Neuronal stem cell (in vitro differentiated cells): ENCODE measurements around the gene IGSF9.

Experiments
- DNase-seq: peaks from one replicate; pipeline ENCODE4 v3.0.0-alpha.2; 2013; ENCODE audit warnings: low spot score
- H2AFZ ChIP-seq: one replicate; pipeline ENCODE4 v1.6.1; 2013; ENCODE audit warnings: mild to moderate bottlenecking, low read length, inconsistent platforms
- H2AK5ac ChIP-seq: 2 replicates; pipeline ENCODE4 v1.6.1; 2013; ENCODE audit warnings: low read depth, mild to moderate bottlenecking, inconsistent platforms, low read length, moderate library complexity, mixed read lengths
- H2BK120ac ChIP-seq: 2 replicates; pipeline ENCODE4 v1.6.1; 2013; ENCODE audit warnings: low read depth, mild to moderate bottlenecking, inconsistent platforms, low read length, moderate library complexity, mixed read lengths
- H2BK12ac ChIP-seq: one replicate; pipeline ENCODE4 v1.6.1; 2013; ENCODE audit warnings: low read length, inconsistent platforms
- H2BK15ac ChIP-seq: 2 replicates; pipeline ENCODE4 v1.6.1; 2013; ENCODE audit warnings: mild to moderate bottlenecking, low read length, inconsistent platforms, mixed read lengths
- H2BK5ac ChIP-seq: one replicate; pipeline ENCODE4 v1.6.1; 2013; ENCODE audit warnings: inconsistent platforms, mild to moderate bottlenecking, low read length, moderate library complexity
- H3K14ac ChIP-seq: one replicate; pipeline ENCODE4 v1.6.1; 2013; ENCODE audit warnings: low read length, inconsistent platforms
- H3K18ac ChIP-seq: 2 replicates; pipeline ENCODE4 v1.6.1; 2013; ENCODE audit warnings: low read length, inconsistent platforms
- H3K23ac ChIP-seq: 2 replicates; pipeline ENCODE4 v1.6.1; 2013; ENCODE audit warnings: low read depth, mild to moderate bottlenecking, mixed read lengths, low read length, inconsistent platforms; ENCODE audit not compliant: poor library complexity
- H3K27ac ChIP-seq: replicated peaks from 3 replicates; pipeline ENCODE4 v1.5.1; 2013; ENCODE audit warnings: low read length, inconsistent platforms
- H3K27me3 ChIP-seq, 3 experiments: 2 replicates each; pipeline ENCODE4 v1.6.1; 2013; ENCODE audit warnings: low read length in 3 of 3, mild to moderate bottlenecking in 2 of 3, inconsistent platforms in 1 of 3, low read depth in 1 of 3, mixed read lengths in 1 of 3, moderate library complexity in 1 of 3; ENCODE audit not compliant: control insufficient read depth in 3 of 3, insufficient read depth in 3 of 3
- H3K36me3 ChIP-seq, 2 donors: replicated peaks in 1 of 2; 2 replicates each; pipeline ENCODE4 v1.6.1; 2013; ENCODE audit warnings: low read length in 2 of 2; ENCODE audit not compliant: control insufficient read depth in 2 of 2, insufficient read depth in 2 of 2
- H3K4ac ChIP-seq: 2 replicates; pipeline ENCODE4 v1.6.1; 2013; ENCODE audit warnings: inconsistent platforms, mild to moderate bottlenecking, low read length, moderate library complexity
- H3K4me1 ChIP-seq, 2 donors: 1 replicate in 1 of 2; 2 replicates in 1 of 2; pipeline ENCODE4 v1.6.1; 2013; ENCODE audit warnings: low read length in 2 of 2, low read depth in 1 of 2; ENCODE audit not compliant: control insufficient read depth in 2 of 2, insufficient read depth in 1 of 2
- H3K4me2 ChIP-seq: one replicate; pipeline ENCODE4 v1.6.1; 2013; ENCODE audit warnings: mild to moderate bottlenecking, low read length, inconsistent platforms; ENCODE audit not compliant: insufficient read depth, poor library complexity, severe bottlenecking
- H3K4me3 ChIP-seq, 2 donors: 2 replicates each; pipeline ENCODE4 v1.5.1; 2013; ENCODE audit warnings: low read length in 2 of 2, mild to moderate bottlenecking in 2 of 2, inconsistent platforms in 1 of 2, moderate library complexity in 1 of 2
- H3K79me1 ChIP-seq: one replicate; pipeline ENCODE4 v1.6.1; 2013; ENCODE audit warnings: low read depth, mild to moderate bottlenecking, inconsistent platforms, low read length, moderate library complexity
- H3K9ac ChIP-seq: one replicate; pipeline ENCODE4 v1.6.1; 2013; ENCODE audit warnings: mild to moderate bottlenecking, low read depth, low read length, inconsistent platforms; ENCODE audit not compliant: poor library complexity
- H3K9me3 ChIP-seq, 2 donors: replicated peaks in 1 of 2; 2 replicates each; pipeline versions ENCODE3 to v1.6.1; 2013; ENCODE audit warnings: low read length in 2 of 2, mild to moderate bottlenecking in 2 of 2, inconsistent platforms in 1 of 2, low read depth in 1 of 2, mixed read lengths in 1 of 2, moderate library complexity in 1 of 2; ENCODE audit not compliant: control insufficient read depth in 2 of 2, insufficient read depth in 1 of 2
- H4K8ac ChIP-seq: one replicate; pipeline ENCODE4 v1.6.1; 2013; ENCODE audit warnings: low read depth, mild to moderate bottlenecking, inconsistent platforms, low read length, moderate library complexity
- H4K91ac ChIP-seq: one replicate; pipeline ENCODE4 v1.6.1; 2013; ENCODE audit warnings: low read length, low read depth, mild to moderate bottlenecking, inconsistent platforms; ENCODE audit not compliant: poor library complexity
- WGBS, 2 donors: extraction: QIAGEN DNeasy Blood & Tissue Kit; methylation state at CpG; one replicate each; pipeline ENCODE4 v1.1.7; 2013; ENCODE audit warnings: missing lambda C conversion rate in 2 of 2, mixed read lengths in 1 of 2; ENCODE audit not compliant: insufficient read length in 2 of 2, insufficient replicate concordance in 1 of 2; ENCODE audit errors: extremely low coverage in 2 of 2; 5-methylcytosine and 5-hydroxymethylcytosine counted together

The IGSF9 gene

DNA sequence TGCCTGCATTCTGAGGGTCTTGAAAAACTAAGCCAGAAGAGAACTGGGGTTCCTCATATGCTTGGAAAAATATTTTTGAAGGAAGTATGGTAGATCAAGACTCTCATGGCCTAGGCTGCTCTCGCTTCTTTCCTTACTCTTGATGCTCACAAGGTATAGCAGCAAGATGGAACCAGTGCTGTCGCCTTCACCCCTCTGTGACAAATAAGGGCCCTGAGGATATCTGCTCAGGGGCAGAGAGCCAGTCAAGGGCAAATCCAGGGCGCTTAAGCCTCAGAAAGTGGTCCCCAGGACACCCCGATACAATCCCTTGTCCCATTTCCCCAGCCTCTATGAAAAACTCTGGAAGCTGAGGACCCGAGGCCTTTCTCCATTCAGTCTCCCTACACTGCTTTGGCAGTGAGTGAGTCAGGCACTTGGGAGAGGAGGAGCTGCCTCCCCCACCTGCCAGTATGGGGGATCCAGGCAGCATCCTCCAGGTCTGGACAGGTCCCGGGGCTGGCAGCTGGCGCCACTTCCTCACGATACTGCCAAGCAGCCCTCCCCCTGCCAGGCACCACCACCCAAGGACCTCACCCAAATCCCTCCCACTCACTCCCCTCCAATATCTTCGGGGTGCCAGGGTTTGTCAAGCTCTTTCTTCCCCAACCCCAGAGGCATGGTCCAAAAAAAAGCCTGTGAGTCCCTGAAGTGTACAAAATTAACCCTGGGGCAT is 1.3 kb downstream of the IGSF9 start:
- no peak for DNase-seq
- no CpG with 5 or more reads among the region's 9 CpGs for WGBS, 2 donors

DNA sequence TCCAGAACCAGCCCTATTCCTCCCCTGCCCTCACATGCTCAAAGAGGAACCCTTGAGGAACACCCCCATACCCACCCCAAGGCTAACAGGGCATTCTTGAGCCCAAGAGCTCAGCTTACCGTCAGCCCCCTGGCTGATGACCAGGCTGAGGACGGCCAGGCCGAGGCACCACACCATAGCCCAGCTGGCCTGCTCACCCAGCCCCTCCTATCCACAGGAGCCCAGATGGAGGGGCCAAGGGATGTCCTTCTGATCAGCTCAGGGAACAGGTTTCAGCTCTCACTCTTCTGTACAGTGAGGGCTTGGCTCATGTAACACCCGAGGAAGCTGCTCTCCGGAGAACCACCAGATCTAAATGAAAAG is 2.2 kb downstream of the IGSF9 start:
- H3K4ac ChIP-seq, result peak overlapping the region; percentile 23
- peaks cover 24 to 41% of the 10 kb centered on the region in 2 donors for H3K4me1 ChIP-seq
- H2BK12ac ChIP-seq, result peak overlapping the region; percentile 31
- H3K36me3 ChIP-seq, result peaks cover 2 to 5% of the 10 kb centered on the region in 2 donors
- H3K23ac ChIP-seq, result peak overlapping the region; percentile 49
- H2BK5ac ChIP-seq, result peak overlapping the region; percentile 62
- H4K8ac ChIP-seq, result no peak overlapping the region
- peak overlapping the region; percentile 31 for H2BK15ac ChIP-seq
- H2AK5ac ChIP-seq, result peak overlapping the region; percentile 85
- WGBS, 2 donors, result no CpG with 5 or more reads among the region's 5 CpGs
- no peak overlapping the region for H4K91ac ChIP-seq
- DNase-seq, result no peak
- H3K4me3 ChIP-seq, result no peak overlapping the region
- H3K79me1 ChIP-seq, result peaks cover 10% of the 10 kb centered on the region
- no peak overlapping the region for H3K4me2 ChIP-seq
- H3K27me3 ChIP-seq, result peaks cover 0 to 21% (median 0%) of the 10 kb centered on the region in 3 experiments
- no peak overlapping the region for H2BK120ac ChIP-seq
- H3K14ac ChIP-seq, result no peak overlapping the region
- H3K27ac ChIP-seq, result no peak overlapping the region
- no peak overlapping the region for H2AFZ ChIP-seq
- no peaks in the 10 kb centered on the region for H3K9me3 ChIP-seq
- no peak overlapping the region for H3K18ac ChIP-seq
- peak overlapping the region; percentile 24 for H3K9ac ChIP-seq

More for the DNA sequence above, 1.3 kb downstream of the IGSF9 start:
- peak overlapping the region; percentile 66 for H2AK5ac ChIP-seq
- H3K9me3 ChIP-seq, result no peaks in the 10 kb centered on the region
- peak overlapping the region; percentile 32 for H3K23ac ChIP-seq
- H3K27ac ChIP-seq, result no peak overlapping the region
- H3K4me1 ChIP-seq, result peaks cover 24 to 39% of the 10 kb centered on the region in 2 donors
- H3K4ac ChIP-seq, result no peak overlapping the region
- H3K27me3 ChIP-seq, result peaks cover 0 to 29% (median 0%) of the 10 kb centered on the region in 3 experiments
- H3K9ac ChIP-seq, result peak overlapping the region; percentile 54
- H3K4me3 ChIP-seq, result no peak overlapping the region
- H3K79me1 ChIP-seq, result peaks cover 10% of the 10 kb centered on the region
- H3K4me2 ChIP-seq, result peak overlapping the region; percentile 60
- no peak overlapping the region for H4K91ac ChIP-seq
- H4K8ac ChIP-seq, result no peak overlapping the region
- peak overlapping the region; percentile 41 for H2BK12ac ChIP-seq
- H2AFZ ChIP-seq, result no peak overlapping the region
- H3K14ac ChIP-seq, result no peak overlapping the region
- no peak overlapping the region for H2BK5ac ChIP-seq
- peak overlapping the region; percentile 33 for H2BK120ac ChIP-seq
- peaks cover 0 to 5% of the 10 kb centered on the region in 2 donors for H3K36me3 ChIP-seq
- peak overlapping the region; percentile 88 for H3K18ac ChIP-seq
- H2BK15ac ChIP-seq, result peak overlapping the region; percentile 49

DNA sequence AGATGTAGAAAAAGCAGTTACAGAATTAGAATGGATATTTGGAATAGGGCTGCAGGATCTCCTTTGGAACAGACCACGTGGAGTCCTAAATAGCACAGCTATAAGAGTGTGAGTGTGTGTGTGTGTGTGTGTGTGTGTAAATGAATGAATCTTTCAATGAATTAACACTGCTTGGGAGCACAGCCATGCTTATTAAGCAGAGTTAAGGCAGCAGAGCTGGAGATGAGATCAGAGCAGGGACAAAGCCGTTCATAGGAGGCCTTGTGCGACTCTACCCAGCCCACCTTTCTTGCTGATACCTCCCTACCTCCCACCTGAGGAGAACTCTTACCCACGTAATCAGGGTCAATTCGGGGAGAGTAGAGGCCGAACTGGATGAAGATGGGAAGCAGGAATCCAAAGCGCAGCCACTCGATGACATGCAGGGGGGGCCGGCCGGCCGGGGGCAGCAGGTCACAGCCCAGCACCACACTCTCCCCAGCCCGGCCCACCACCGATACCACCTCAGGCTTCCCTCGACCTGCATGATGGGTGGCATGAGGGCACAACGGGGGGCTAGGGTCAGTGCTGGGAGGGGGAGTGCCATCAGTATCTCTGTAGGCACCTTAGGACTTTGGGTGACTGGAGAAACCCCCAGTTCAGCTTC is 2.7 kb downstream of the IGSF9 start:
- H2BK120ac ChIP-seq, result no peak overlapping the region
- H3K14ac ChIP-seq, result no peak overlapping the region
- H3K23ac ChIP-seq, result no peak overlapping the region
- H3K4me1 ChIP-seq, result peaks cover 24 to 46% of the 10 kb centered on the region in 2 donors
- H2BK12ac ChIP-seq, result peak overlapping the region; percentile 63
- H3K36me3 ChIP-seq, result peaks cover 2 to 5% of the 10 kb centered on the region in 2 donors
- H2BK15ac ChIP-seq, result peak overlapping the region; percentile 31
- peak overlapping the region; percentile 21 for H3K4me2 ChIP-seq
- H3K4me3 ChIP-seq, result no peak overlapping the region
- WGBS, 2 donors, result no CpG with 5 or more reads among the region's 15 CpGs
- DNase-seq, result no peak
- peak overlapping the region; percentile 1 for H3K27ac ChIP-seq
- peaks cover 0 to 16% (median 0%) of the 10 kb centered on the region in 3 experiments for H3K27me3 ChIP-seq
- H3K18ac ChIP-seq, result peak overlapping the region; percentile 62
- H3K9ac ChIP-seq, result no peak overlapping the region
- peak overlapping the region; percentile 62 for H2BK5ac ChIP-seq
- no peak overlapping the region for H2AFZ ChIP-seq
- peak overlapping the region; percentile 85 for H2AK5ac ChIP-seq
- no peak overlapping the region for H4K8ac ChIP-seq
- H3K79me1 ChIP-seq, result peaks cover 10% of the 10 kb centered on the region
- no peak overlapping the region for H3K4ac ChIP-seq
- no peak overlapping the region for H4K91ac ChIP-seq
- no peaks in the 10 kb centered on the region for H3K9me3 ChIP-seq
